HG02852 (cell line): ENCODE results near the gene SRGAP3.

Experiments used
- ATAC-seq: cut with Tn5 transposase; IDR thresholded peaks from one replicate; pipeline ENCODE4 v1.9.1; 2021; ENCODE audit warnings: mild to moderate bottlenecking, moderate library complexity; ENCODE audit not compliant: unreplicated experiment

Gene SRGAP3

GRCh38 chr3:9204253-9204992, 45.0 kb downstream of the SRGAP3 start:
- no peak for ATAC-seq

- no peak for ATAC-seq
These were observed 46.1 kb downstream of the SRGAP3 start for GRCh38 chr3:9203317-9203716.

- ATAC-seq: no peak
These were observed 46.9 kb downstream of the SRGAP3 start for GRCh38 chr3:9202546-9202945.

GRCh38 chr3:9201955-9202354, 47.5 kb downstream of the SRGAP3 start:
- ATAC-seq: no peak

GRCh38 chr3:9201266-9201665, 48.2 kb downstream of the SRGAP3 start:
- ATAC-seq: no peak

- ATAC-seq: no peak
These were observed 49.7 kb downstream of the SRGAP3 start for GRCh38 chr3:9199775-9200174.

- no peak for ATAC-seq
These were observed 50.5 kb downstream of the SRGAP3 start for GRCh38 chr3:9198899-9199335.

GRCh38 chr3:9198261-9198660, 51.2 kb downstream of the SRGAP3 start:
- ATAC-seq: no peak

GRCh38 chr3:9196020-9196419, 53.4 kb downstream of the SRGAP3 start:
- ATAC-seq: no peak

- no peak for ATAC-seq
These were observed 54.1 kb downstream of the SRGAP3 start for GRCh38 chr3:9195390-9195789.

GRCh38 chr3:9194509-9195184, 54.8 kb downstream of the SRGAP3 start:
- ATAC-seq: no peak

GRCh38 chr3:9193633-9194195, 55.7 kb downstream of the SRGAP3 start:
- no peak for ATAC-seq

GRCh38 chr3:9193211-9193610, 56.2 kb downstream of the SRGAP3 start:
- no peak for ATAC-seq

- no peak for ATAC-seq
These were observed 57.0 kb downstream of the SRGAP3 start for GRCh38 chr3:9192248-9193025.

- ATAC-seq: no peak
These were observed 59.2 kb downstream of the SRGAP3 start for GRCh38 chr3:9190276-9190675.

GRCh38 chr3:9188583-9188982, 60.9 kb downstream of the SRGAP3 start:
- no peak for ATAC-seq

GRCh38 chr3:9185701-9186100, 63.7 kb downstream of the SRGAP3 start:
- ATAC-seq: no peak

GRCh38 chr3:9185046-9185445, 64.4 kb downstream of the SRGAP3 start:
- no peak for ATAC-seq

- ATAC-seq: no peak
These were observed 65.0 kb downstream of the SRGAP3 start for GRCh38 chr3:9184461-9184835.

- no peak for ATAC-seq
These were observed 65.5 kb downstream of the SRGAP3 start for GRCh38 chr3:9183811-9184460.

- no peak for ATAC-seq
These were observed 66.4 kb downstream of the SRGAP3 start for GRCh38 chr3:9183011-9183410.
